ENCODE data around the gene SPEG. TPM values are rescaled to one million over a fixed set of nuclear protein-coding genes. Genes with fewer than 3 reads are reported as not detected.

Gene SPEG
- total RNA-seq (2022; extraction: Qiagen RNA extraction), result 4.3 to 9.5 TPM (median 7.0 TPM) in 5 replicates

DNA sequence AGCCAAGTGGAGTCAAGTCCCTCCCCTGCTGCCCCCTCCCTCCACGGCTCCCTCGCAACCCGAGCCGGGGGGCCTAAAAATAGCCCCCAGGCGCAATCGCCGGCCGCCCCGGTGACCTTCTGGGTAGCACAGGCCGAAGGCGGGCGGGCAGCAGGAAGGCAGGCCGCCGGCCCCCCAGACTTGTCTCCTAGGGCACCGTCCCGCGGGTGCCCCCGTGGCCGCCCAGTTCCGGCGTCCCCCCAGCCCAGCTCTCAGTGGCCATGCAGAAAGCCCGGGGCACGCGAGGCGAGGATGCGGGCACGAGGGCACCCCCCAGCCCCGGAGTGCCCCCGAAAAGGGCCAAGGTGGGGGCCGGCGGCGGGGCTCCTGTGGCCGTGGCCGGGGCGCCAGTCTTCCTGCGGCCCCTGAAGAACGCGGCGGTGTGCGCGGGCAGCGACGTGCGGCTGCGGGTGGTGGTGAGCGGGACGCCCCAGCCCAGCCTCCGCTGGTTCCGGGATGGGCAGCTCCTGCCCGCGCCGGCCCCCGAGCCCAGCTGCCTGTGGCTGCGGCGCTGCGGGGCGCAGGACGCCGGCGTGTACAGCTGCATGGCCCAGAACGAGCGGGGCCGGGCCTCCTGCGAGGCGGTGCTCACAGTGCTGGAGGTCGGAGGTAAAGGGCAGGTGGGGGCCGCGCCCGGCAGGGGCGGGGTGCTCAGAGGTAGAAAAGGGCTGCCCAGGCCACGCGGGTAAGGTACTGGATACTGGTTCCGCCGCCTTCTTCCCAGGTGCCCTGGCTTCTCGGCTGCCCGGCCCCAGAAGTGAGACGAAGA lies at the start of gene SPEG:
TSS of gene SPEG (plus strand) at position 126 of the 808 bp plus-strand sequence. CDS start at position 261, 135 bp downstream.

DNA sequence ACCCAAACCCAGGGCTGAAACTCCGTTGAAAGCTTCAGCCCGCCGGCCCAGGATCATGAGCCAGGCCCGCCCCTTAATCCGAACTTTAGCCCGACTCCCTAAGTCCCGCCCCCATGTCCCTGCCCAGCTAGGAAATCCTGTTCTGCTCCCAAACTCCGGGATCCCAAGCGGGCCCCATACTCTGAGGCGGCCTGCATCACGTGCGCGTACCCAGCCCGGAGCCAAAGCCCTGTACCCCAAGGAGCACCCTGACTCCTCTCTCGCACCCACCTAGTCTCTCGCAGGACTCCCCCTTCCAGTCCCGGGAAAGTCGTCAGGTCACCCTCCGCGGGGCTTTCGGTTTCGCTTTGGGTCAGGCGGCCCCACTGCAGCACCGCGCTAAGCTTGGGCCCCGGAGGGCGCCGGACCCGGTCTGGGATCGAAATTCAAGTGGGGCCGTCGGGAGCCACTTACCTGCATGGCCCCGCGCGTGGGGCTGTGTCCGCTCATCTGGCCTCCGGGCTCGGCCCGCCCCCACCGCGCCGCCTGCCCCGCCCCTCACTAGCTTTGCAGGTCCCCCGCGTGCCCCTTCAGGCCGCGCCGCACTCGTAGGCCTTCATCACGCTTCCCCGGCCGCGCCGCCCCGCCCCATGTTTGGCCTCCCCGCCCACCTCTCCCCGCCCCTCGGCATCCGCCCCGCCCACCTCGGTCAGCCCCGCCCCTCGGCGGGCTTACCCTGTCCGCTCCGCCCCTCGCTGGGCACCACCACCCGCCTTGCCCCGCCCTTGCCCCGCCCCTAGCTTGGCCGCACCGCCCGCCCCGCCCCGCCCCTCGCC lies 47.1 kb upstream of the SPEG start, which contains the start of gene DNPEP:
TSS of gene DNPEP (minus strand) at position 607 of the 815 bp plus-strand sequence. CDS start at position 489, 118 bp downstream.

GRCh38 chr2:219418155-219419011 lies 16.3 kb upstream of the SPEG start, which contains the start of gene DES:
Gene DES, plus strand, starts transcription at chr2:219418377. Its CDS starts 86 bp downstream, at chr2:219418463.

GRCh38 chr2:219498280-219499057 lies 63.8 kb downstream of the SPEG start, which contains the start of gene GMPPA:
Gene GMPPA, plus strand, starts transcription at chr2:219498891. Its CDS starts 1,085 bp downstream, at chr2:219499976.

DNA sequence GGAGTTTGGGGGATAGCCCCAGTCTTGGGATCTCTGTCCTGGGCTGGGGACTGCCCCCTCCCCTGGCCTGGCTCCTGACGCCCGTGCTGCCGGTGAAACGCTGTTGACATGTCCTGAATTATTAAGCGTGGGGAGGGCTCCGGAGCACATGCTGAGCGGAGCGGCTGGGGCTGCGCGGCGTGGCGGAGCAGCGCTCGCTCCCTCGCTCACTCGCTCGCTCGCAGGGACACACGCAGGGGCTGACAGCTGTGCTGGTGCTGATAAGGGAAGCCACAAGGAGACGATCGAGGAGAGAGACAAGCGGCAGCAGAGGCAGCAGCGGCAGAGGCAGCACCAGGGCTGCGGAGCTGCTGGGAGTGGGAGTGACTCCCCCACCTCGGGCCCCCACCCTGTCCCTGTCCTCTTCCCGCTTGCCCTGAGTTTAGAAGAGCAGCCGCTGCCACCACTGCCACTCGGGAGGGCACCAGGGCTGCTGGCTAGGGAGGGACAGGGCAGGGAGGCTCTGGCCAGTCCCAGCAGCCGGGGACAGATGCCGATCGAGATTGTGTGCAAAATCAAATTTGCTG lies 79.6 kb downstream of the SPEG start, which contains the start of gene ASIC4:
TSS of gene ASIC4 (plus strand) at position 287 of the 566 bp plus-strand sequence. CDS start at position 530, 243 bp downstream.

DNA sequence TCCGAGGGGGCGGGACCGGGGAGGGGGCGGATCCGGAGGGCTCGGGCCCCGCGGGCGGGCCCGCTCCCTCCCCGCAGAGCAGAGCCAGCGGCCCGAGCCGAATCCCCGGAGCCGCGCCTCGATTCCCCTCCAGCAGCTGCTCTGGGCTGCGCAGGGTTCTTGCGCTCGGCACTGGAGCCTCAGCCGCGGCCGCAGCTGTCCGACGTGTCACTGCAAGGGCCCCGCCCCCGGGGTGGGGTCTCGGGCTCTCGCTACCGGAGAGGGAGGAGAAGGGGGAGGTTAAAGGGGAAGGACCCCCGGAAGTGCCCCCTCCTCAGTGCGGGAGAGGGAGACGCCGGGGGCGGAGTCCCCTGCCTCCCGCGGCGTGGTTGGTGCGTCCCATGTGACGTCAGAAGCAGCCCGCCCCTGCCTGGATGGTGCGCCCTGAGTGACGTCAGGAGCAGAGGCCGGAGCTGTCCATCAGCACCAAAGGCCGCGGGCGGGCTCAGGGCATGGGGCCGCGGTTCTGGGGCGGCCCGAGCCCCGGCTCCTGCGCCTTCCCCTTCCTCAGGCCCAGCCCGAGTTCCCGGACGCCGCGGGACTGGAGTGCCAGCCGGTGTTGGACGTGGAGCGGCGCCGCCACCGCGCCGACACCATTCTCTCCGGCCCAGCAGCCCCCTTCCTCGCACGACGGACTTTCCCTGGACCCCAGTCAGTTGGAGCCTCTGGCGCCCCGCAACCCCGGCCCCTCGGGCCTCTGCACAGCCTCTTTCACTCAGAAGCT lies 109.1 kb downstream of the SPEG start, which contains the start of the genes CHPF and TMEM198:
TSS of gene CHPF (minus strand) at position 214 of the 763 bp plus-strand sequence. CDS start 271 bp downstream, outside the sequence.
TSS of gene TMEM198 (plus strand) at position 433 of the 763 bp plus-strand sequence. CDS start 700 bp downstream, outside the sequence.

Other genes starting within 250 kb of the SPEG start
- 16.4 to 23.8 TPM (median 22.1 TPM) in 5 replicates for gene ZFAND2B, start 228.1 kb upstream of the SPEG start, total RNA-seq (2022; extraction: Qiagen RNA extraction)
- gene ABCB6, start 215.9 kb upstream of the SPEG start, total RNA-seq (2022; extraction: Qiagen RNA extraction), result 23.5 to 36.0 TPM (median 33.7 TPM) in 5 replicates
- gene ATG9A, start 205.2 kb upstream of the SPEG start, total RNA-seq (2022; extraction: Qiagen RNA extraction), result 44.9 to 51.0 TPM (median 49.9 TPM) in 5 replicates
- 14.4 to 23.5 TPM (median 20.3 TPM) in 5 replicates for gene ANKZF1, start 205.0 kb upstream of the SPEG start, total RNA-seq (2022; extraction: Qiagen RNA extraction)
- 5.1 to 7.2 TPM (median 7.0 TPM) in 5 replicates for gene GLB1L, start 189.4 kb upstream of the SPEG start, total RNA-seq (2022; extraction: Qiagen RNA extraction)
- gene STK16, start 189.4 kb upstream of the SPEG start, total RNA-seq (2022; extraction: Qiagen RNA extraction), result 28.6 to 30.9 TPM (median 30.0 TPM) in 5 replicates
- 0.30 to 0.56 TPM (median 0.37 TPM) in 5 replicates for gene TUBA4B, start 181.6 kb upstream of the SPEG start, total RNA-seq (2022; extraction: Qiagen RNA extraction)
- 338 to 483 TPM (median 379 TPM) in 5 replicates for gene TUBA4A, start 180.9 kb upstream of the SPEG start, total RNA-seq (2022; extraction: Qiagen RNA extraction)
- gene DNAJB2, start 155.5 kb upstream of the SPEG start, total RNA-seq (2022; extraction: Qiagen RNA extraction), result 37.4 to 57.4 TPM (median 53.6 TPM) in 5 replicates
- 1.1 to 1.9 TPM (median 1.6 TPM) in 5 replicates for gene PTPRN, start 125.4 kb upstream of the SPEG start, total RNA-seq (2022; extraction: Qiagen RNA extraction)
- not detected in 5 replicates for gene RESP18, start 102.1 kb upstream of the SPEG start, total RNA-seq (2022; extraction: Qiagen RNA extraction)
- gene DNPEP, start 46.9 kb upstream of the SPEG start, total RNA-seq (2022; extraction: Qiagen RNA extraction), result 47.8 to 67.2 TPM (median 61.9 TPM) in 5 replicates
- gene DES, start 16.5 kb upstream of the SPEG start, total RNA-seq (2022; extraction: Qiagen RNA extraction), result 0.05 to 0.20 TPM (median 0.08 TPM) in 4 of 5 replicates, not detected in the other
- 36.1 to 39.1 TPM (median 38.2 TPM) in 5 replicates for gene GMPPA, start 64.0 kb downstream of the SPEG start, total RNA-seq (2022; extraction: Qiagen RNA extraction)
- 0.05 to 0.07 TPM (median 0.06 TPM) in 4 of 5 replicates, not detected in the other for gene ASIC4, start 79.6 kb downstream of the SPEG start, total RNA-seq (2022; extraction: Qiagen RNA extraction)
- gene CHPF, start 109.0 kb downstream of the SPEG start, total RNA-seq (2022; extraction: Qiagen RNA extraction), result 18.1 to 35.4 TPM (median 31.9 TPM) in 5 replicates
- gene TMEM198, start 109.2 kb downstream of the SPEG start, total RNA-seq (2022; extraction: Qiagen RNA extraction), result 0.45 to 1.4 TPM (median 1.1 TPM) in 5 replicates
- 20.1 to 26.9 TPM (median 22.8 TPM) in 5 replicates for gene OBSL1, start 136.7 kb downstream of the SPEG start, total RNA-seq (2022; extraction: Qiagen RNA extraction)
- 0.35 to 0.73 TPM (median 0.48 TPM) in 5 replicates for gene INHA, start 137.5 kb downstream of the SPEG start, total RNA-seq (2022; extraction: Qiagen RNA extraction)
- gene STK11IP, start 163.0 kb downstream of the SPEG start, total RNA-seq (2022; extraction: Qiagen RNA extraction), result 14.7 to 20.5 TPM (median 19.9 TPM) in 5 replicates
- 2.5 to 4.1 TPM (median 3.1 TPM) in 5 replicates for gene SLC4A3, start 192.8 kb downstream of the SPEG start, total RNA-seq (2022; extraction: Qiagen RNA extraction)